ENCODE results near the gene NLN.

NLN gene

DNA sequence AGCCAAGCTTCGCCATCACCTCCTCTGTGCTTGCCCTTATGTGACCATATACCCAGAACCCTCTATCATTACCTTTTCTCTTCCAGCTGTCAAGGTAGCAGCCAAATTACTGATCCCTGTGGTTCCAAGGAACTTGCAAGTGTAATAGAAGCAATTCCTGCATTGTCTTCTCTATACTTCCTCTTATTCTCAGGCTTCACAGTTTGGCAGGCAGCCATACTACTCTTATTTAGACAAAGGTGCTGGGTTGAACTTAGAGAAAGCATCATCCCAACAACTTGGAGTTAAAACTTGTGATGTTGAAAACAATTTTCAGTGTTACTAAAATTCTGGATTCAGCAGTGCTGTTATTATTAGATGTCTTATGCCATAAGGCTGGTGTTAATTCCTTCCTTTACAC, 93.2 kb downstream of the NLN start:
- peaks cover 11% of the 10 kb centered on the region for H3K4me1 ChIP-seq (ENCODE audit: control insufficient read depth, low read length)
- no peaks in the 10 kb centered on the region for H3K9me3 ChIP-seq (ENCODE audit: control insufficient read depth, insufficient read depth, low read length)
- H3F3A ChIP-seq (ENCODE audit: control insufficient read depth, insufficient read depth), result no peaks in the 10 kb centered on the region; the same call in 1 of the 2 replicates
- H3K4me3 ChIP-seq (ENCODE audit: low read length), result no peak overlapping the region
- H3K9me2 ChIP-seq (replicated peaks; ENCODE audit: control insufficient read depth, low read length), result no peaks in the 10 kb centered on the region
- H3K4me2 ChIP-seq (ENCODE audit: low read length), result no peak overlapping the region
- peaks cover 16% of the 10 kb centered on the region; the same call in 1 of the 2 replicates for H3K36me3 ChIP-seq (ENCODE audit: control insufficient read depth, low read length)
- no peak overlapping the region for H3K27ac ChIP-seq (ENCODE audit: low read depth, low read length)
- no peaks in the 10 kb centered on the region for H4K20me1 ChIP-seq (ENCODE audit: control insufficient read depth, insufficient read depth, low read depth, low read length)
- no peak for TF ChIP-seq EZH2phosphoT487 (IDR thresholded peaks at IDR 0.05; ENCODE audit: borderline replicate concordance, low read length)
- TF ChIP-seq, protein P1, sequence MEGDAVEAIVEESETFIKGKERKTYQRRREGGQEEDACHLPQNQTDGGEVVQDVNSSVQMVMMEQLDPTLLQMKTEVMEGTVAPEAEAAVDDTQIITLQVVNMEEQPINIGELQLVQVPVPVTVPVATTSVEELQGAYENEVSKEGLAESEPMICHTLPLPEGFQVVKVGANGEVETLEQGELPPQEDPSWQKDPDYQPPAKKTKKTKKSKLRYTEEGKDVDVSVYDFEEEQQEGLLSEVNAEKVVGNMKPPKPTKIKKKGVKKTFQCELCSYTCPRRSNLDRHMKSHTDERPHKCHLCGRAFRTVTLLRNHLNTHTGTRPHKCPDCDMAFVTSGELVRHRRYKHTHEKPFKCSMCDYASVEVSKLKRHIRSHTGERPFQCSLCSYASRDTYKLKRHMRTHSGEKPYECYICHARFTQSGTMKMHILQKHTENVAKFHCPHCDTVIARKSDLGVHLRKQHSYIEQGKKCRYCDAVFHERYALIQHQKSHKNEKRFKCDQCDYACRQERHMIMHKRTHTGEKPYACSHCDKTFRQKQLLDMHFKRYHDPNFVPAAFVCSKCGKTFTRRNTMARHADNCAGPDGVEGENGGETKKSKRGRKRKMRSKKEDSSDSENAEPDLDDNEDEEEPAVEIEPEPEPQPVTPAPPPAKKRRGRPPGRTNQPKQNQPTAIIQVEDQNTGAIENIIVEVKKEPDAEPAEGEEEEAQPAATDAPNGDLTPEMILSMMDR (IDR thresholded peaks at IDR 0.05; ENCODE audit: low read depth, low read length, poor library complexity, severe bottlenecking), result no peak
- H3K27me3 ChIP-seq (ENCODE audit: control insufficient read depth, low read length), result no peaks in the 10 kb centered on the region
- H3K79me2 ChIP-seq (ENCODE audit: control insufficient read depth, low read length), result no peaks in the 10 kb centered on the region

DNA sequence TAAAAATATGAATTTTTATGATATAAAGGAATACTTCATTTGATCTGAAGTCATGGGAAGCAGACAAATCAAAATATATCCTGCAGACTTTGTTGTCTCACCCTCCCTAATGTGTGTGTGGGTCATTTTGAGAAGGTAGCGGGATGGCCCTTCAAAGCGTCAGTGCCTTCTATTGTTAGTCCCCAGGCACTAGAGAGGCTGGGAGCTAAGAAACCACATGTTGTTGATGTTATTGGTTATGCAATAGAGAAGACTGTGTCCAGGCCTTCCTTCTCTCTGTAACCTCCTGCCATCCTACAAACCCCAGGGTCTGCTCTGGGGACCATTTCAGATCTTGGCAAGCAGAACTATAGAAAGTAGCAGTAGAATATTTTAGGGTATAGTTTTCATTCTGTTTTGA, 94.7 kb downstream of the NLN start:
- Histone ChIP-seq H3F3A (ENCODE audit: control insufficient read depth, insufficient read depth) (no peaks in the 10 kb centered on the region; the same call in 1 of the 2 replicates), H4K20me1 (ENCODE audit: control insufficient read depth, insufficient read depth, low read depth, low read length) (no peaks in the 10 kb centered on the region), H3K36me3 (ENCODE audit: control insufficient read depth, low read length) (peaks cover 11% of the 10 kb centered on the region; the same call in 1 of the 2 replicates), H3K27me3 (ENCODE audit: control insufficient read depth, low read length) (no peaks in the 10 kb centered on the region), H3K4me3 (ENCODE audit: low read length) (no peak overlapping the region), H3K9me3 (ENCODE audit: control insufficient read depth, insufficient read depth, low read length) (no peaks in the 10 kb centered on the region), H3K4me1 (ENCODE audit: control insufficient read depth, low read length) (peaks cover 20% of the 10 kb centered on the region), H3K9me2 (replicated peaks; ENCODE audit: control insufficient read depth, low read length) (no peaks in the 10 kb centered on the region), H3K79me2 (ENCODE audit: control insufficient read depth, low read length) (no peaks in the 10 kb centered on the region), H3K27ac (ENCODE audit: low read depth, low read length) (no peak overlapping the region), H3K4me2 (ENCODE audit: low read length) (no peak overlapping the region)
- TF ChIP-seq, protein P1 (IDR thresholded peaks at IDR 0.05; ENCODE audit: low read depth, low read length, poor library complexity, severe bottlenecking), result no peak
- no peak for TF ChIP-seq EZH2phosphoT487 (IDR thresholded peaks at IDR 0.05; ENCODE audit: borderline replicate concordance, low read length)

DNA sequence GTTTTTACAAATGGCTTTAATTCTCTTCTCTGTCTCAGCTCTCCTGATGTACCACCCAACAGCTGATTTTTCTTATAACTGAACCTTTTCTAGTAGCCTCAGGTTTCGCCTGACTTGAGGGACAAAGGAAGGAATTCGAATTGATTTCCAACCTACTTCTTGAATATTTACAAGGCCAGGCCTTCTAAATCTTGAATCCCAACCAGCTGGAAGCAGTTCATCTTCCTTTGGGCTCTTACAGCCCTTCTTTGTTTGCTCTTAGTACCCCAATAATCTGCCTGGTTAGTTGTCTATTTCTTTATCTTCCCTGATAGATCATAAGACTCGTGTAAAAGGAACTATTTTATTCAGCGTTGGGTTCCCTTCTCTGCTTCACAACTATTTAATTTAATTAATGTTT, 95.9 kb downstream of the NLN start:
- Histone ChIP-seq H3K4me1 (ENCODE audit: control insufficient read depth, low read length) (peaks cover 28% of the 10 kb centered on the region), H3F3A (ENCODE audit: control insufficient read depth, insufficient read depth) (no peaks in the 10 kb centered on the region; the same call in 1 of the 2 replicates), H3K27me3 (ENCODE audit: control insufficient read depth, low read length) (no peaks in the 10 kb centered on the region), H3K9me3 (ENCODE audit: control insufficient read depth, insufficient read depth, low read length) (no peaks in the 10 kb centered on the region), H3K79me2 (ENCODE audit: control insufficient read depth, low read length) (no peaks in the 10 kb centered on the region), H3K36me3 (ENCODE audit: control insufficient read depth, low read length) (peaks cover 3% of the 10 kb centered on the region; the same call in 1 of the 2 replicates), H3K9me2 (replicated peaks; ENCODE audit: control insufficient read depth, low read length) (no peaks in the 10 kb centered on the region), H3K4me3 (ENCODE audit: low read length) (no peak overlapping the region), H3K4me2 (ENCODE audit: low read length) (no peak overlapping the region), H3K27ac (ENCODE audit: low read depth, low read length) (no peak overlapping the region), H4K20me1 (ENCODE audit: control insufficient read depth, insufficient read depth, low read depth, low read length) (no peaks in the 10 kb centered on the region)
- no peak for TF ChIP-seq EZH2phosphoT487 (IDR thresholded peaks at IDR 0.05; ENCODE audit: borderline replicate concordance, low read length)
- TF ChIP-seq, protein P1 (IDR thresholded peaks at IDR 0.05; ENCODE audit: low read depth, low read length, poor library complexity, severe bottlenecking), result no peak

All from DOHH2 (cell line).